Measurements from ENCODE around the gene SAMMSON. TPM values are rescaled to one million over a fixed set of nuclear protein-coding genes. Genes with fewer than 3 reads are reported as not detected.

Gene SAMMSON
- total and polyA plus RNA-seq, 10 of the 15 experiments (the other 5 are each of a cell fraction or from before 2014, with no cell fraction given) = not detected

- TF ChIP-seq POLR2A (IDR thresholded peaks at IDR 0.05; ENCODE audit: low read depth, low read length) = no peak
- no peak for TF ChIP-seq IRF4 (IDR thresholded peaks at IDR 0.05; ENCODE audit: low read depth, low read length)
- TF ChIP-seq CHD2 (IDR thresholded peaks at IDR 0.05; ENCODE audit: borderline replicate concordance, low read depth, low read length) = no peak
- TF ChIP-seq LARP7 (IDR thresholded peaks at IDR 0.05) = no peak
- TF ChIP-seq RFX5 (IDR thresholded peaks at IDR 0.05; ENCODE audit: low read depth, low read length) = no peak
Measured at GRCh38 chr3:70040386-70040785, 40.9 kb downstream of the SAMMSON start (continued).

GRCh38 chr3:70042641-70043040 lies 43.1 kb downstream of the SAMMSON start:
- no peak overlapping the region for H3K4me2 ChIP-seq (ENCODE audit: control insufficient read depth, insufficient read depth)
- in situ Hi-C loops (cut with MboI) (no loop called here), intact Hi-C loops (cut with micrococcal nuclease; ENCODE audit: unreplicated experiment) (no loop called here)
- H4K20me1 ChIP-seq (ENCODE audit: control insufficient read depth, insufficient read depth) = no peaks in the 10 kb centered on the region
- ChIA-PET RAD21 (ENCODE audit: unreplicated experiment) (no interaction called here), SMC1A (ENCODE audit: uncharacterized antibody, unreplicated experiment) (no interaction called here), CTCF (no interaction called here), POLR2A (no interaction called here)
- no peaks in the 10 kb centered on the region for H3K79me2 ChIP-seq (ENCODE audit: control insufficient read depth, insufficient read depth, low read length)
- 48% methylated on average over 3 of the region's 3 CpGs for WGBS (ENCODE audit: insufficient coverage, insufficient replicate concordance, low lambda C conversion rate, missing lambda C conversion rate)
- H3K27ac ChIP-seq (ENCODE audit: control insufficient read depth, insufficient read depth) = no peak overlapping the region
- FAIRE-seq = no peak
- no peak for TF ChIP-seq TCF12 (IDR thresholded peaks at IDR 0.05; ENCODE audit: low read depth, low read length)
- no peak overlapping the region for H3K9ac ChIP-seq (ENCODE audit: control insufficient read depth, insufficient read depth, low read length)
- ATAC-seq = no peak
- H3K4me1 ChIP-seq (ENCODE audit: control insufficient read depth, insufficient read depth, low read length) = no peaks in the 10 kb centered on the region
- no peaks in the 10 kb centered on the region for H3K9me3 ChIP-seq (replicated peaks; ENCODE audit: control insufficient read depth, insufficient read depth, low read length)
- no peak overlapping the region for H2AFZ ChIP-seq (ENCODE audit: control insufficient read depth, low read depth, low read length)
- H3K27me3 ChIP-seq (replicated peaks in 1 of 2; ENCODE audit: control insufficient read depth in 2 of 2, insufficient read depth in 2 of 2, low read length in 1 of 2) = no peaks in the 10 kb centered on the region; a peak in 1 of 4 replicates
- no peaks in the 10 kb centered on the region for H3K36me3 ChIP-seq (ENCODE audit: control insufficient read depth in 2 of 2, insufficient read depth in 2 of 2, low read length in 1 of 2)
- DNase-seq (ENCODE audit: low read depth, low spot score) = no peak
- BruUV-seq (replicated peaks) = no TSS peak
- no peak overlapping the region for H3K4me3 ChIP-seq

- Histone ChIP-seq H3K27ac (ENCODE audit: control insufficient read depth, insufficient read depth) (no peak overlapping the region), H3K79me2 (ENCODE audit: control insufficient read depth, insufficient read depth, low read length) (no peaks in the 10 kb centered on the region), H3K9me3 (replicated peaks; ENCODE audit: control insufficient read depth, insufficient read depth, low read length) (no peaks in the 10 kb centered on the region), H3K4me3 (no peak overlapping the region), H3K36me3 (ENCODE audit: control insufficient read depth in 2 of 2, insufficient read depth in 2 of 2, low read length in 1 of 2) (no peaks in the 10 kb centered on the region), H2AFZ (ENCODE audit: control insufficient read depth, low read depth, low read length) (no peak overlapping the region), H3K4me2 (ENCODE audit: control insufficient read depth, insufficient read depth) (no peak overlapping the region), H3K27me3 (replicated peaks in 1 of 2; ENCODE audit: control insufficient read depth in 2 of 2, insufficient read depth in 2 of 2, low read length in 1 of 2) (no peaks in the 10 kb centered on the region; a peak in 1 of 4 replicates), H4K20me1 (ENCODE audit: control insufficient read depth, insufficient read depth) (no peaks in the 10 kb centered on the region), H3K9ac (ENCODE audit: control insufficient read depth, insufficient read depth, low read length) (no peak overlapping the region), H3K4me1 (ENCODE audit: control insufficient read depth, insufficient read depth, low read length) (no peaks in the 10 kb centered on the region)
- no peak for DNase-seq (ENCODE audit: low read depth, low spot score)
- BruUV-seq (replicated peaks) = no TSS peak
- ChIA-PET POLR2A (no interaction called here), CTCF (no interaction called here), RAD21 (ENCODE audit: unreplicated experiment) (no interaction called here), SMC1A (ENCODE audit: uncharacterized antibody, unreplicated experiment) (interaction anchor here (0.7 kb wide), 1 partner anchor 20 kb away, joined by 3 read pairs; no protein-coding TSS in a partner anchor)
- WGBS (ENCODE audit: insufficient coverage, insufficient replicate concordance, low lambda C conversion rate, missing lambda C conversion rate) = 2% methylated on average over 3 of the region's 3 CpGs
- intact Hi-C loops (cut with micrococcal nuclease; ENCODE audit: unreplicated experiment) = no loop called here
- in situ Hi-C loops (cut with MboI) = no loop called here
- ATAC-seq = no peak
- no peak for FAIRE-seq
- no peak for TF ChIP-seq CREM (IDR thresholded peaks at IDR 0.05; ENCODE audit: low read depth)
- TF ChIP-seq IRF4 (IDR thresholded peaks at IDR 0.05; ENCODE audit: low read depth, low read length) = no peak
- no peak for TF ChIP-seq ZNF592 (IDR thresholded peaks at IDR 0.05)
- TF ChIP-seq CHD4 (IDR thresholded peaks at IDR 0.05) = no peak
- no peak for TF ChIP-seq ETV6 (conservative IDR thresholded peaks at IDR 0.05 in 1 of 2, IDR thresholded peaks at IDR 0.05 in 1 of 2; ENCODE audit: borderline replicate concordance in 1 of 2, low read depth in 1 of 2)
- TF ChIP-seq MYC (IDR thresholded peaks at IDR 0.05; ENCODE audit: insufficient read depth, insufficient read length, insufficient replicate concordance, low read length, severe bottlenecking) = no peak
- no peak for TF ChIP-seq HCFC1 (IDR thresholded peaks at IDR 0.05; ENCODE audit: low read length)
- TF ChIP-seq FOXK2 (IDR thresholded peaks at IDR 0.05) = no peak
- TF ChIP-seq EP300 (IDR thresholded peaks at IDR 0.05; ENCODE audit: borderline replicate concordance in 1 of 2, control insufficient read depth in 1 of 2, low read depth in 2 of 2, low read length in 2 of 2) = no peak
- TF ChIP-seq PAX5 (IDR thresholded peaks at IDR 0.05; ENCODE audit: borderline replicate concordance, low read depth, low read length) = no peak
Measured at GRCh38 chr3:70049761-70050160, 50.2 kb downstream of the SAMMSON start.

Data from GM12878 (cell line).